HepG2 (cell line): ENCODE measurements around the gene AP1G1. TPM values are rescaled to one million over a fixed set of nuclear protein-coding genes. Genes with fewer than 3 reads are reported as not detected.

Experiments used
- ATAC-seq: fragments of 200-7000 bp; cut with Tn5 transposase; 3 replicates; pipeline ENCODE4 v1.9.1; 2020; ENCODE audit warnings: mild to moderate bottlenecking, moderate library complexity
- BruUV-seq: library from RNA; stranded (reverse); fragments of 400-500 nt; replicated peaks from 2 replicates; lab custom pipeline; 2021; lab: Mats Ljungman, UMichigan
- CTCF ChIA-PET: fragments of 300-600 bp; formaldehyde crosslinking; extraction: SDS; loops from one replicate; lab custom pipeline; 2021; ENCODE audit warnings: low total read pairs, inconsistent platforms, low intra/inter-chr PET ratio; lab: Yijun Ruan, JAX
- POLR2A ChIA-PET: fragments of 350-600 bp; sonication (Branson Sonifier 250); formaldehyde crosslinking; loops from one replicate; lab custom pipeline; 2020; ENCODE audit warnings: antibody characterized with exemption, inconsistent platforms; lab: Yijun Ruan, JAX
- DNase-seq: peaks from one replicate; pipeline ENCODE4 v3.0.0-alpha.2; 2015; ENCODE audit warnings: low spot score
- FAIRE-seq: peaks from 3 replicates; lab custom pipeline; 2011; peaks lifted over from hg19 to GRCh38; lab: Jason Lieb, UNC
- H2AFZ ChIP-seq: one replicate; pipeline ENCODE4 v1.6.1; 2011; ENCODE audit warnings: low read length, inconsistent platforms
- H3K27ac ChIP-seq: fragments of 300-600 bp; 3 replicates; pipeline ENCODE4 v1.8.0; 2011; ENCODE audit warnings: mixed run types, mild to moderate bottlenecking, mixed read lengths, low read length, inconsistent platforms; ENCODE audit not compliant: insufficient read depth; ENCODE audit errors: extremely low read length
- H3K27me3 ChIP-seq, 2 experiments: fragments of 200-600 bp in 1 of 2; 2 replicates in 1 of 2; 3 replicates in 1 of 2; pipeline versions ENCODE4 v1.6.0 to v1.8.0; 2011; ENCODE audit warnings: low read length in 2 of 2, mild to moderate bottlenecking in 2 of 2, moderate library complexity in 2 of 2, inconsistent platforms in 1 of 2; ENCODE audit not compliant: insufficient read depth in 2 of 2, control insufficient read depth in 1 of 2
- H3K36me3 ChIP-seq, 2 experiments: fragments of 200-600 bp in 1 of 2; replicated peaks in 1 of 2; 2 replicates in 1 of 2; 3 replicates in 1 of 2; pipeline versions ENCODE4 v1.5.1 to v1.8.0; 2011; ENCODE audit warnings: low read length in 2 of 2, inconsistent platforms in 1 of 2; ENCODE audit not compliant: insufficient read depth in 2 of 2, control insufficient read depth in 1 of 2
- H3K4me1 ChIP-seq: 2 replicates; pipeline ENCODE4 v1.5.1; 2012; ENCODE audit warnings: low read length, inconsistent platforms; ENCODE audit not compliant: insufficient read depth
- H3K4me2 ChIP-seq: 2 replicates; pipeline ENCODE4 v1.6.0; 2011; ENCODE audit warnings: low read depth, low read length, inconsistent platforms
- H3K4me3 ChIP-seq, 3 experiments: fragments of 200-600 bp in 1 of 3; sonication (generic), shearing (Covaris generic) in 1 of 3; replicated peaks in 1 of 3; 2 replicates each; pipeline ENCODE4 v1.5.1; 2011 to 2016; ENCODE audit warnings: low read length in 3 of 3, inconsistent platforms in 2 of 3, low read depth in 2 of 3, mild to moderate bottlenecking in 2 of 3, control low read depth in 1 of 3, mixed read lengths in 1 of 3; ENCODE audit not compliant: insufficient read depth in 1 of 3
- H3K79me2 ChIP-seq: one replicate; pipeline ENCODE4 v1.6.1; 2011; ENCODE audit warnings: low read length, inconsistent platforms; ENCODE audit not compliant: insufficient read depth
- H3K9ac ChIP-seq: 2 replicates; pipeline ENCODE4 v1.6.0; 2011; ENCODE audit warnings: mild to moderate bottlenecking, low read depth, low read length, inconsistent platforms; ENCODE audit not compliant: insufficient read depth
- H3K9me3 ChIP-seq: 2 replicates; pipeline ENCODE4 v1.5.1; 2012; ENCODE audit warnings: mild to moderate bottlenecking, low read length
- H4K20me1 ChIP-seq: 2 replicates; pipeline ENCODE4 v1.6.0; 2011; ENCODE audit warnings: inconsistent platforms, mild to moderate bottlenecking, low read length, moderate library complexity; ENCODE audit not compliant: insufficient read depth
- ASH2L ChIP-seq: fragments of 300-600, 200-600 bp; sonication (generic); IDR thresholded peaks from 2 replicates; pipeline ENCODE4 v1.7.0; 2017; ENCODE audit warnings: low read depth, mild to moderate bottlenecking, moderate library complexity, mixed read lengths, low read length; ENCODE audit not compliant: insufficient read length
- NONO ChIP-seq, 2 experiments: fragments of 450-650 bp in 1 of 2; sonication (generic) in 1 of 2; formaldehyde crosslinking in 1 of 2; IDR thresholded peaks in 1 of 2; conservative IDR thresholded peaks in 1 of 2; 2 replicates each; pipeline versions ENCODE4 v1.6.1 to v1.8.0; 2017 to 2022; ENCODE audit warnings: mild to moderate bottlenecking in 1 of 2, missing genetic modification reagents in 1 of 2, moderate library complexity in 1 of 2
- PAX8 ChIP-seq: sonication (generic); formaldehyde crosslinking; IDR thresholded peaks from 2 replicates; pipeline ENCODE4 v1.8.0; 2022; ENCODE audit warnings: mild to moderate bottlenecking, missing genetic modification reagents, borderline replicate concordance
- SALL2 ChIP-seq: sonication (generic); formaldehyde crosslinking; IDR thresholded peaks from 2 replicates; pipeline ENCODE4 v1.8.1; 2023; ENCODE audit warnings: mild to moderate bottlenecking, missing genetic modification reagents, inconsistent platforms
- SRSF4 ChIP-seq: fragments of 200-400 bp; formaldehyde crosslinking; IDR thresholded peaks from one replicate; pipeline ENCODE4 v1.6.1; 2018; ENCODE audit warnings: mild to moderate bottlenecking, low read depth, low read length, moderate library complexity; ENCODE audit not compliant: poor library complexity, severe bottlenecking
- ZBTB10 ChIP-seq: sonication (generic); formaldehyde crosslinking; IDR thresholded peaks from 2 replicates; pipeline ENCODE4 v1.4.0; 2020; ENCODE audit warnings: missing genetic modification reagents, borderline replicate concordance
- ZC3H4 ChIP-seq: sonication (generic); formaldehyde crosslinking; IDR thresholded peaks from 2 replicates; pipeline ENCODE4 v1.4.0; 2020; ENCODE audit warnings: missing genetic modification reagents, borderline replicate concordance
- ZNF484 ChIP-seq: sonication (generic); formaldehyde crosslinking; IDR thresholded peaks from 2 replicates; pipeline ENCODE4 v1.5.1; 2020; ENCODE audit warnings: mild to moderate bottlenecking, low read depth, missing genetic modification reagents, borderline replicate concordance
- ZNF615 ChIP-seq: sonication (generic); formaldehyde crosslinking; IDR thresholded peaks from 2 replicates; pipeline ENCODE4 v1.5.0; 2020; ENCODE audit warnings: mild to moderate bottlenecking, missing genetic modification reagents, borderline replicate concordance
- ZNF703 ChIP-seq: sonication (generic); formaldehyde crosslinking; IDR thresholded peaks from 2 replicates; pipeline ENCODE4 v1.5.1; 2020; ENCODE audit warnings: missing genetic modification reagents, mild to moderate bottlenecking, moderate library complexity, borderline replicate concordance
- ZUFSP ChIP-seq: sonication (generic); formaldehyde crosslinking; IDR thresholded peaks from 2 replicates; pipeline ENCODE4 v1.9.0; 2021; ENCODE audit warnings: missing genetic modification reagents, mild to moderate bottlenecking, borderline replicate concordance
- WGBS: methylation state at CpG from one replicate; pipeline ENCODE4 v1.1.6; 2017; ENCODE audit warnings: low lambda C conversion rate; 5-methylcytosine and 5-hydroxymethylcytosine counted together
- in situ Hi-C: cut with HindIII; loops from 2 replicates; pipeline ENCODE4 v1.10.0; 2017; ENCODE audit warnings: low pct_unique_long_range_greater_than_20kb; ENCODE audit not compliant: extremely low pct_ligation_motif_present
- intact Hi-C: fragments of 100-400 bp; cut with micrococcal nuclease; formaldehyde crosslinking; loops from one replicate; pipeline ENCODE4 v1.10.0; 2022; ENCODE audit not compliant: unreplicated experiment
- polyA plus RNA-seq, 8 experiments: library from polyadenylated mRNA; depleted of rRNA in 3 of 8; stranded (reverse) in 7 of 8; unstranded in 1 of 8; fragments of >200 nt; fragmentation: Illumina TruSeq in 4 of 8; extraction: Trizol in 4 of 8; gene quantifications; 2 replicates each; pipeline versions ENCODE4 v1.2.1 to v1.2.3, GENCODE V29; 2011 to 2016; ENCODE audit warnings: low read depth in 4 of 8, missing spikeins in 1 of 8, mixed read lengths in 1 of 8; ENCODE audit not compliant: insufficient read depth in 1 of 8
- total RNA-seq, 5 experiments: library from RNA; depleted of rRNA; stranded (reverse); fragments of >200 nt; fragmentation: Illumina TruSeq; extraction: Trizol; gene quantifications; 2 replicates each; pipeline ENCODE4 v1.2.3, GENCODE V29; 2016; ENCODE audit warnings: low read depth in 1 of 5
- TF ChIP-seq, protein P1 (sequence below): sonication (generic); formaldehyde crosslinking; conservative IDR thresholded peaks from 2 replicates; pipeline ENCODE4 v1.4.0; 2020; ENCODE audit warnings: missing genetic modification reagents
- TF ChIP-seq, protein P2 (sequence below): sonication (generic); formaldehyde crosslinking; IDR thresholded peaks from 2 replicates; pipeline ENCODE4 v1.5.0; 2020; ENCODE audit warnings: mild to moderate bottlenecking, missing genetic modification reagents
- TF ChIP-seq, protein P3 (sequence below): sonication (generic); formaldehyde crosslinking; IDR thresholded peaks from 2 replicates; pipeline ENCODE4 v1.8.1; 2023; ENCODE audit warnings: mild to moderate bottlenecking, missing genetic modification reagents

AP1G1 gene
- total and polyA plus RNA-seq, 2 of the 13 experiments (the other 11 are each of a cell fraction or from before 2014, with no cell fraction given) = 62.2 to 66.2 TPM

DNA sequence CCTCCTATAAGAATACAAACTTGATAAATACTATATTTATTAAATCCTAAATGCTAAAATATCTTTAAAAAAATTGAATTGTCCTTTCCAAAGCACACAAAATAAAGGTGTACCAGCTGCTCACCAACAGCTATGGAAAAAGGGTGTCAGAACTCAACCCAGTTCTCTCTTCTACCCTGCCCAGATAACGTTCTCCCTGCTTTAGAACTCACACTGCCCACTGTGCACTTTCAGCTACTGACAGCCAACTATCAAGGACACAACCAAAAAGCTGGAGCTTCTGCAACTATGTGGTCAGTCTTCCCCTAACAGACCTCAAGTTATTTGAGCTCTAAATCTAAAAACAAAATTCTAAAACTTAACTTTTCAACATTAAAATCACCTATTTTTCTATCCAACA lies 13.7 kb downstream of the AP1G1 start (continued):
- TF ChIP-seq ZUFSP (CRISPR knock-in tag) = no peak
- no peak for TF ChIP-seq SRSF4
- TF ChIP-seq NONO (IDR thresholded peaks at IDR 0.05) = no peak
- TF ChIP-seq NONO (CRISPR knock-in tag; conservative IDR thresholded peaks at IDR 0.05) = no peak
- no peak for TF ChIP-seq ZNF484 (CRISPR knock-in tag)
- TF ChIP-seq ZC3H4 (CRISPR knock-in tag) = no peak

DNA sequence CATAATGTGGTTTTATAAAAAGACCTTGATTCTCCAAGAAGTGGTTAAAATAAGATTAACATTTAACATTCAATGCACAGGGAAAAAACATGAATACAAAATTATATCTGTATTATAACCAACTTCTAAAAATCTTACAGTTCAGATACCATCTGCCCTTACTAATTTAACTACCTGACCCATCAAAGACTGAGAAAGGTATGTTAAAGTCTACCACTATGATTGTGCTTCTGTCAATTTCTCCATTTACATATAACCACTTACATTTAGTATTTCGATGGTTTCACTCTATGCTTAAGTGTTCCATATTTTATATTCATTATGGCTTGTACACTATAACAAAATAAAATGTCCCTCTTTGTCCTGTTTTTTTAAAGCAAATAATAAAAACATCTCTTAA lies 14.6 kb downstream of the AP1G1 start:
- ChIA-PET POLR2A (interaction anchor here (2.4 kb wide), 1 partner anchor 14 kb away, joined by 15 read pairs; the partner anchor contains the start of gene AP1G1), CTCF (no interaction called here)
- Histone ChIP-seq H3K4me1 (peaks cover 22% of the 10 kb centered on the region; the same call in 1 of the 2 replicates), H3K4me2 (no peak overlapping the region), H3K36me3 (peaks cover 12 to 40% of the 10 kb centered on the region in 2 experiments; a peak in 4 of 5 replicates), H3K79me2 (peaks cover 99% of the 10 kb centered on the region), H3K27me3 (no peaks in the 10 kb centered on the region), H3K9me3 (no peaks in the 10 kb centered on the region), H4K20me1 (peaks cover 30% of the 10 kb centered on the region), H3K9ac (no peak overlapping the region), H2AFZ (no peak overlapping the region), H3K4me3 (no peak overlapping the region), H3K27ac (no peak overlapping the region)
- no peak for ATAC-seq
- intact Hi-C loops (no loop called here), in situ Hi-C loops (no loop called here)
- BruUV-seq = no TSS peak
- FAIRE-seq = no peak
- no peak for DNase-seq
- whole genome bisulfite sequencing = 94% methylated on average over 1 of the region's 1 CpG
- TF ChIP-seq NONO (IDR thresholded peaks at IDR 0.05) = no peak
- no peak for TF ChIP-seq NONO (CRISPR knock-in tag; conservative IDR thresholded peaks at IDR 0.05)
- TF ChIP-seq, protein P1, sequence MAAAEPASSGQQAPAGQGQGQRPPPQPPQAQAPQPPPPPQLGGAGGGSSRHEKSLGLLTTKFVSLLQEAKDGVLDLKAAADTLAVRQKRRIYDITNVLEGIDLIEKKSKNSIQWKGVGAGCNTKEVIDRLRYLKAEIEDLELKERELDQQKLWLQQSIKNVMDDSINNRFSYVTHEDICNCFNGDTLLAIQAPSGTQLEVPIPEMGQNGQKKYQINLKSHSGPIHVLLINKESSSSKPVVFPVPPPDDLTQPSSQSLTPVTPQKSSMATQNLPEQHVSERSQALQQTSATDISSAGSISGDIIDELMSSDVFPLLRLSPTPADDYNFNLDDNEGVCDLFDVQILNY (CRISPR knock-in tag) = no peak
- TF ChIP-seq PAX8 (CRISPR knock-in tag) = no peak
- TF ChIP-seq ZBTB10 (CRISPR knock-in tag) = no peak
- TF ChIP-seq ASH2L = no peak
- no peak for TF ChIP-seq ZNF703 (CRISPR knock-in tag)
- TF ChIP-seq, protein P2, sequence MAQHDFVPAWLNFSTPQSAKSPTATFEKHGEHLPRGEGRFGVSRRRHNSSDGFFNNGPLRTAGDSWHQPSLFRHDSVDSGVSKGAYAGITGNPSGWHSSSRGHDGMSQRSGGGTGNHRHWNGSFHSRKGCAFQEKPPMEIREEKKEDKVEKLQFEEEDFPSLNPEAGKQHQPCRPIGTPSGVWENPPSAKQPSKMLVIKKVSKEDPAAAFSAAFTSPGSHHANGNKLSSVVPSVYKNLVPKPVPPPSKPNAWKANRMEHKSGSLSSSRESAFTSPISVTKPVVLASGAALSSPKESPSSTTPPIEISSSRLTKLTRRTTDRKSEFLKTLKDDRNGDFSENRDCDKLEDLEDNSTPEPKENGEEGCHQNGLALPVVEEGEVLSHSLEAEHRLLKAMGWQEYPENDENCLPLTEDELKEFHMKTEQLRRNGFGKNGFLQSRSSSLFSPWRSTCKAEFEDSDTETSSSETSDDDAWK = no peak
- TF ChIP-seq SALL2 (CRISPR knock-in tag) = no peak
- TF ChIP-seq, protein P3, sequence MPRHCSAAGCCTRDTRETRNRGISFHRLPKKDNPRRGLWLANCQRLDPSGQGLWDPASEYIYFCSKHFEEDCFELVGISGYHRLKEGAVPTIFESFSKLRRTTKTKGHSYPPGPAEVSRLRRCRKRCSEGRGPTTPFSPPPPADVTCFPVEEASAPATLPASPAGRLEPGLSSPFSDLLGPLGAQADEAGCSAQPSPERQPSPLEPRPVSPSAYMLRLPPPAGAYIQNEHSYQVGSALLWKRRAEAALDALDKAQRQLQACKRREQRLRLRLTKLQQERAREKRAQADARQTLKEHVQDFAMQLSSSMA (CRISPR knock-in tag) = no peak
- no peak for TF ChIP-seq ZNF615 (CRISPR knock-in tag)
